NCI-H2196 (cell line): ENCODE results near the gene UBE2E1.

Experiments
- DNase-seq: peaks from one replicate; lab custom pipeline; 2025; ENCODE audit not compliant: unreplicated experiment; lab: John Stamatoyannopoulos, UW

The UBE2E1 gene

DNA sequence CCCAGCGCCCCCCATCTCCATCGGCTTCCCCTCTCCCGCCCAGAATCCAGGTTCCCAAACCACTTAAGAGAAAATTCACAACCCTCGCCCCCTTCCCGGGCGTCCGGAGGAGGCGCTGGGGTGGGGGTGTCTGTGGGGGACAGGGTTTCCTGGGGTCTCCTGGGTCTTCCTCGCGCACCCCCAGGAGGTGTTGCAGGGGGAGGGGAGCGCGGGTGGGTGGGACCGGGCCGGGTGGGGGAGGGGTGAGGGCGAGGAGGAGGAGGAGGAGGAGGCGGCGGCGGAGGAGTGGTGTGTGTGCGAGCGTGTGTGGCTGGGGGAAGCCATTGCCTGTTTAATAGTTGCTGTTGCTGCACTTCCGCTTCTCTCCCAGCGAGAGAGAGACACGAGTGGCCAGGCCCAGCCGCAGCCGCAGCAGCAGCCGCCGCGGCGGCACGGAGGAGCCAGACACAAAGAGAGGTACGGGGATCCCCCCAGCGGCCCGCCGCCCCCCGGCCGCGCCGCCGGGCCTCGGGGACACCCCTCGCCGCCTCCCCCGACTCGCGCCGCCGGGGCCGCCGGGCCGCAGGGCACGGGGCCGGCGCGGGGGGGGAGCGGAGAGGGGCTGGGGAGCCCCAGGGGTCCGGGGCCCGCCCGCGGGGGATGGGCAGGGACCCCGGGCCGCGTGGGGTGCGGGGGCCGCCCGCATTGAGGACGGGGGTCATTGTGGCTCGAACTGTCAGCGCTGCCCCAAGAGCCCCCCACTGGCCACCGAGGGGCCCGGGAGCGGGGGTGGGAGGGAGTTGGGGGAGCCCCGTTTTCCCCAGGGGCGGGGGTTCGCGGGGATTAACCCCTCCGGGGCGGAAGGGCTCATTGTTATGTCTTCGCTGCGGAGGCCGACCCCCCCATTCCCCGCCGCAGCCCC, at the start of gene UBE2E1:
Gene UBE2E1 (plus strand): TSS at position 323 of the 901 bp plus-strand sequence. CDS start 1,315 bp downstream, outside the sequence.
- DNase-seq, result peak; percentile 5

GRCh38 chr3:23756206-23756840, 49.4 kb upstream of the UBE2E1 start:
- no peak for DNase-seq

DNA sequence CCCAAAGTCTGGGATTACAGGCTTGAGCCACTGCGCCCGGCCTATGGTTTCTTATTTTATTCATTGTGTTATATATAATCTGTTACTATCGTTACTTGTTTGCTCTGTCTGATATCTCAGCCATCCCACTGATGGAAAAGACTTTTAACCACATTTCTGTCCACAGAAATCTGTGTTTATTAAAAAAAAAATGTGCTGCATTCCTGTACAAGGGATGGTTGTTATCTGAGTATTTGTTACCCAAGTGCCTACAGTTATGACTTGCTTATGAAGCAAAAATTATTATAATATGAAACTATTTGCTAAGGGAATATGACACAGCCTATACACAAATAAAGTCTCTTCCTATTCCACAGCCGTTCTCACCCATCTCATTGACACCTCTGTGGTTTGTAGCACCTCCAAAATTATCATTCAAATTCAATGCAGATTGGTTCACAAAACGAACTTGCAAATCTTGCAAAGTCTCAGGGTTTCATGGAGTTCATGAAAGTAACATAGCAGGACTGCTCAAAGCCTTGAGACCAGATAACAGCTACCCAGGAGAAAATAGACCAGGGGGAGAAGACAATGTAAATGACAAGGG, 47.4 kb upstream of the UBE2E1 start:
- no peak for DNase-seq

DNA sequence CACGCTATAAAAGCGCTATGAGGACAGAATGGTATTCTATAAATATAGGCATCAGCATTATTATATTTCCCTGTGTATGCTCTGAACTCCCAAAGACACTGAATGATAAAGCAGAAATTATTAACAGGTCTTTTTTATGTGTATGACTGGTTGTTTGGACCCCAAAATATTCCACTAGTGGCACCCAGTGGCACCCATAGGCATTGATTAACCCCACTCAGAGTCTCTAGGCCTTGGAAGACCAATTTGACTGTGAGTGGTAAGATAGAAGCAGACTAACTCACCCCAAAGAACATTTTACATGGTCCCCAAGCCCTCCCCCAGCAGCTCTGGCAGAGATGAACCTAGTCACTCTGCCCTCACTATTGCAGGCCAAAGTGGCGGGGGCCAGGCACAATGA, 45.4 kb upstream of the UBE2E1 start:
- DNase-seq, result no peak

DNA sequence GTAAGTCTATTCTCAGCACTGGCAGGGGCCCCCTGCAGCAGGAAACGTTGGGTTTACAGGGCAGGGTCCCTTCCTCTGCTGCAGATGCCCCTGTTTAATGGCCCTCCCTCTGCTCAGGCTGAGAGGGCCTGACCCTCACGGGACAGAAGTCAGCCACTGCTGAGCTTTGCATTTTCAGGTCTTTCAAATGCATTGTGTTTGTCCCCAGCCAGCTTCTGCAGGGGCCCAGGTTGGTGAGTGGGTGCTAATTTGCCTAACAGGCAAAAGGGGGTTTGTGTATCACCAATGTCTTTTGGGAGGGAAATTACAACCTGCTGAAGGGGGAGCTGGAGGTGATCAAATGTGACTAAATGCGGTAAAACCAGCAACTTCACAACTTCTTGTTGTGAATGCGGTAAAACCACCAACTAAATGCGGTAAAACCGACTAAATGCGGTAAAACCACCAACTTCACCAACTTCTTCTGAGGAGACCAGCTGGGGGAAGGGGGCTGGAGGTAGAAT, 44.8 kb upstream of the UBE2E1 start:
- DNase-seq, result no peak

- no peak for DNase-seq
Measured at GRCh38 chr3:23761440-23761896, 44.3 kb upstream of the UBE2E1 start.

- DNase-seq, result no peak
Measured at GRCh38 chr3:23762214-23762613, 43.5 kb upstream of the UBE2E1 start.

- DNase-seq, result no peak
Measured at GRCh38 chr3:23762759-23763477, 42.8 kb upstream of the UBE2E1 start.

DNA sequence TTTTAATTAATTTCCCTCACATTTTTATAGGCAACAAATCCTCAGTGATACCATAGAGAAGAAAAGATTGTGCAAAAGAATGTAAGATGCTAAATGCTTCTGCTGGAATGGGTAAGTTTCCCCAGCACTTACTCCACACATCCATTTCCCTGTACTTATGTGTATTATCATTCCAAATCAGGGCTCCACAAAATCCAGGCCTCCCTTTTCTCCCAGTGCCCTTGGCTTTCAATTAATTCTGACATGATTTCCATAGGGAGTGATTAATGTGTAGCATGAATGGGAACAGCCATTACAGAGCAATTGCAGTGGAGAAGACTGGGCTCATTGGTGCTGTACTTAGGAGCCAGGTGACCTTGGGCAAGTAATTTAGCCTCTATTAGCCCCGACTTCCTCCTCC, 41.3 kb upstream of the UBE2E1 start:
- DNase-seq, result no peak

DNA sequence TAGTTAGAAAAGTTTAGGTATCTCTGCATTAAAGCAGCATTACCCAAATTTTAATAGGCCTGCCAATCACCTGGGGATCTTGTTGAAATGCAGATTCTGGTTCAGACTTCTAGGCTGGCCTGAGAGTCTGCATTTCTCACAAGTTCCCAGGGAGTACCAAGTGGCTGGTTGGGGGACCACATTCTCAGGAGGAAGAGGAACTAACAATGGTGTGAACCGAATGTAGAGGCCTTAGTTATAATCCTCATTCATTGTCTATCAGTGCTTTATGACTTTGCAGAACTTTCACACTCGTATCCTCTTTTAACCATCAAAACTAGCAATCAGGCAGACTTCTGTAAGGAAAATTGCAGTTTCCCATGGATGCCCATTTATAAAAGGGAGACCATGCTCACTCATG, 38.2 kb upstream of the UBE2E1 start:
- no peak for DNase-seq

DNA sequence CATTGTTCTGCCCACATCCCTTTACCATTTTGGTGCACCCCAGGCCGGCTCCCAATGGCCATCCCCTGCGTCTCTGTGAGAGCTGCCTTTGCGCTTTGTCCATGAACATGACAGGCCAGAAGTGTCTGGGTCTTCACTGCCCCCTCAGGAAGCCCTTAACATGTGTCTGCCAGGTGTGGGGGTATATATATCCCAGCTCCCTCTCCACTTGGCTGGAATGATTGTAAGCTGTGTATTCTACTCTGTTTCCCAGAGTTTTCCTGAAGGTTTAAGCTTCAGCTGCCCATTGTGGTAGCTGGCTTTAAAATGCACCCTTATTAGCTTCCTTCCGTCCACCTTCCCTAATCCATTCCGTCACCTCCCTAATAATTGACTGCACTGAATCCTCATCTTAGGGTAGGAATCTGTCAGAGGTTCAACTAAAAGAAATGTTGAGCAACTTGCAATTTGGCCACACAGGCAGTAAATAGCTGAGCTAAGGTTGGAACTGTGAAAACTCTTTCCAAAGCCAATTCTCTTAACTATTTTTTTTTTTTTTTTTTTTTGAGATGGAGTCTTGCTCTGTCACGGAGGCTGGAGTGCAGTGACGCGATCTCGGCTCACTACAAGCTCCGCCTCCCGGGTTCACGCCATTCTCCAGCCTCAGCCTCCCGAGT, 30.4 kb upstream of the UBE2E1 start:
- no peak for DNase-seq

- DNase-seq, result no peak
Measured at GRCh38 chr3:23776352-23776891, 29.3 kb upstream of the UBE2E1 start.

- DNase-seq, result no peak
Measured at GRCh38 chr3:23778446-23778845, 27.3 kb upstream of the UBE2E1 start.

DNA sequence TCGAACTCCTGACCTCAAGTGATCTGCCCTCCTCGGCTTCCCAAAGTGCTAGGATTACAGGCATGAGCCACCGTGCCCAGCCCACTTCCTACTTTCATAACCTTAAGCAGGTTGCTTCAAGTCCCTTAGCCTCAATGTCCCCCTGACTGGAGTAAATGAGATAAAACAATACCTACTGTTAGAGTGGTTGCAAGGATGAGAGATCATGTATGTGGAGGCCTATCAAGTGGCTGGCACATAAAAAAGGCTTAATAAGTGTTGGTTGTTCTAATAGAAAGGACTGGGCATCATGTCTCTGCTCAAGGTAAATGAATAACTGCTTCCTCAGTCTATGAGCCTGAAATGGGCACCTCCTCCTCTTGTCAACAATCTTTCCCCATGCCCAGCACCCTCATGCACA, 25.9 kb upstream of the UBE2E1 start:
- DNase-seq, result no peak

DNA sequence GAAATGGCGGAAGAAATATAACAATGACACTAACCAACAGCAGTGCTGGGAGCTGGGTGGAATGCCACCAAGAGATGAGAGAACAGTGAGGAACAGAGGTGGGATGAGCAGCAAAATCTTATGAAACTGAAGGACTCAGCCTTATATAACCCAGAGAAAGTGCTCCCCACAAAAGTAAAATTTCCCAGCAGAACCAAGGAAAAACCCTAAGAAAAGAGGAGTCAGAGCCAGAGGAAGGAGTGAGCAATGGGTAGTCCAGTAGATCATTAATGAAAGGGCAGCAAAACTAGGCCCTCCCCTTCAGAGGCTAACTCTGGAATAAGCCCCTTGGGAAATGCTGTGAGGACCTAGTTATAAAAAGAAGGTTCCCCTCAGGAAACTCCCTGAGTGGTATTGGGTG, 24.7 kb upstream of the UBE2E1 start:
- DNase-seq, result no peak

GRCh38 chr3:23781871-23782270, 23.9 kb upstream of the UBE2E1 start:
- no peak for DNase-seq

DNA sequence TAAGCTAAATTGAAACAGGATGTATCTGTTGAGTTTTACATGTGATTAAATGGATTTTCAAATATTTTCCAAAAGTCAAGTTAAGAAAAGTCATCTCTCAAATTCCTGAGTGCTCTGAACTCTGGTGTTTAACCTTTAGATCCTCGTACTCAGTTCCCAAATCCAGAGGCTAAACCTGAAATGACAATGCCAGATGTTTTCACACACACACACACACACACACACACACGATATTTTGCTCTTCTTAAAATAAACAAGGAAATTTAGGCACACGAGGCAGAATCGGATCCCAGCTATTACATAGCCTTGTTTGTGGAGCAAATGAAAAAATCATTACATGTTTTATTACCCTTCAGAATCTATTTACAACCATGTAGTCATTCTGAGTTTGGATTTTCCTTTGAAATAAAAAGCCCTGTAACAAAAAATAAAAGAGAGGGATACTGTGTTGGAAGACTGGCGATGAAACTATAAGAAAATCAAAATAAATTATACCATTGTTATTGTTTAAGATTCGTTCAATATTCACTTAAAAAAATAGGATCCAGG, 20.6 kb upstream of the UBE2E1 start:
- DNase-seq, result no peak

DNA sequence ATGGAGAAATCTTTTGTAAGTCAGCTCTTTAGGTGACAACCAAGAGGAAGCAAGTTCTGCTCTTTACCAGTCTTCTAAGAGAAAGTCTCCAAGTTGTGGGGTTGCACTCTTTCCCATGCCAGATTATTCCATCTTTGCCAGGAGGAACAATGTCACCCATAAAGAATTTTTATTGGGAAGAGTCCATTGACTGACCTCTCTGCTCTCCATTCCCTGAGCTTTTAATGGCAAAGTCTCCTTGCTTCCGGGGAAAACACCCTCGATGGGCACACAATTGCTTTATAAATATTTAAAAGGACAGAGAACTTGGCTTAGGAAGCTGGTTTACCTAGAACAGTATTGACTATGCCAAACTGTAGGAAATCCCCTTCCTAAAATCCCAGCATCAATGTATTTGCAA, 19.9 kb upstream of the UBE2E1 start:
- no peak for DNase-seq

DNA sequence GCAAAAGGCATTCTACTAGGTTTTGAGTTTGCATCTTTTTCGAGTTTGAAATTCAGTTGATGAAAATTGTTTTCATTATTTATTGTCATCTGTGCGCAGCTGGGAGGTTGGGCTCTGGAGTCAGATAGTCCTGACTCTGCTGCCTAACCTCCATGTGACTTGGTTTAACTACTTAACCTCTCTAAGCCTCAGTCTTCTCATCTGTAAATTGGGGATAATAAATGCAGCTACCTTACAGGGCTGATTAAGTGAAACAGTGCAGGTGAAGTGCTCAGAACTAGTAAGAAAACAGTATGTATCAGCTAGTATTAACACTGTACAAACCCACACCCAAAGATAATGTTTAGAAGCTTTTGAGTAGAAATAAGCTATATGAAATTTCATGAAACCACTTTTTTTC, 14.1 kb upstream of the UBE2E1 start:
- no peak for DNase-seq

DNA sequence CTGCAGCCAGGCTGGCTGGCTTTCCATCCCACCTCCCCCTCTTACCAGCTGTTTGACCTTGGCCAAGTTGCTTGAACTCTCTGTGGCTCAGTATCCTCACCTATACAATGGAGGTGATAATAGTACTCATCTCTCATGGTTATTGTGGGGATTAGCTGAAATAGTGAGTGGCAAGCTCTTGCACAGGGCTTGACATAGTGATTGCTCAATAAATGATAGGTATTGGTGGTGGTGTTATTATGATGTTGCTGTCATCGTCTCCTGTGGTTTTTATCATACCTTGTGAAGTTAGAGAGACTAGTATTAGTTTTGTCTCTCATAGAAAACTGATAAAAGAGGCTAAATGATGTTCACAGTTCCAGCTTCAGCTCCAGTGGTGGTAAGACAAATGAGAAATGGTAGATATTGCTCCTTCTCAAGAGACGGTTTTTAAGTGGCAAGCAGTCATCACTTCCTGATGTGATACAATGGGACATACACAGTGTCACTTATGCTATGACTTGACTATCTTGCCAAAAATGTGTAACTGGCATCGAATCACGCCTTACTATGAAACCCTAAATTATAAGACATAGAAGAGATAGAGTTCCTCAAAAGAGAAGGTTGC, 12.1 kb upstream of the UBE2E1 start:
- no peak for DNase-seq
